Ascending aorta (tissue), 2 donors: ENCODE data around the gene KRTAP12-2. TPM values are rescaled to one million over a fixed set of nuclear protein-coding genes. Genes with fewer than 3 reads are reported as not detected.

Source experiments
- DNase-seq, 2 donors: peaks; one replicate each; pipeline ENCODE4 v3.0.0-alpha.2; 2019; ENCODE audit warnings: low spot score in 2 of 2
- H3K27ac ChIP-seq, 2 donors: fragments of 200-600 bp; sonication (generic); one replicate each; pipeline ENCODE4 v1.5.1; 2016 to 2017; ENCODE audit warnings: mild to moderate bottlenecking in 1 of 2
- H3K27me3 ChIP-seq: fragments of 200-600 bp; sonication (generic); one replicate; pipeline ENCODE4 v1.5.1; 2017
- H3K36me3 ChIP-seq, 2 donors: fragments of 200-600 bp; sonication (generic); one replicate each; pipeline ENCODE4 v1.5.1; 2016
- H3K4me1 ChIP-seq, 2 donors: fragments of 200-600 bp; sonication (generic); one replicate each; pipeline ENCODE4 v1.5.1; 2016 to 2017; ENCODE audit warnings: mild to moderate bottlenecking in 1 of 2
- H3K4me3 ChIP-seq, 2 donors: fragments of 200-600 bp; sonication (generic); one replicate each; pipeline ENCODE4 v1.5.1; 2016 to 2017; ENCODE audit warnings: mild to moderate bottlenecking in 1 of 2
- H3K9me3 ChIP-seq, 2 donors: fragments of 200-600 bp; sonication (generic); one replicate each; pipeline ENCODE4 v1.5.1; 2016
- CTCF ChIP-seq, 3 experiments: fragments of 200-600 bp in 2 of 3; fragments of 450-650 bp in 1 of 3; sonication (generic) in 2 of 3; IDR thresholded peaks; one replicate each; pipeline ENCODE4 v1.5.1; 2016 to 2019; ENCODE audit warnings: antibody characterized with exemption in 3 of 3, mild to moderate bottlenecking in 1 of 3, moderate library complexity in 1 of 3
- intact Hi-C: fragments of 100-400 bp; cut with DNase I; formaldehyde crosslinking; loops from one replicate; pipeline ENCODE4 v1.15.1; 2023
- total RNA-seq: library from RNA; depleted of rRNA; stranded (reverse); fragments of >200 nt; gene quantifications from one replicate; pipeline ENCODE4 v1.1.0, GENCODE V29; 2016

The KRTAP12-2 gene
- total RNA-seq, 1 donor from 2014 or later: not detected

DNA sequence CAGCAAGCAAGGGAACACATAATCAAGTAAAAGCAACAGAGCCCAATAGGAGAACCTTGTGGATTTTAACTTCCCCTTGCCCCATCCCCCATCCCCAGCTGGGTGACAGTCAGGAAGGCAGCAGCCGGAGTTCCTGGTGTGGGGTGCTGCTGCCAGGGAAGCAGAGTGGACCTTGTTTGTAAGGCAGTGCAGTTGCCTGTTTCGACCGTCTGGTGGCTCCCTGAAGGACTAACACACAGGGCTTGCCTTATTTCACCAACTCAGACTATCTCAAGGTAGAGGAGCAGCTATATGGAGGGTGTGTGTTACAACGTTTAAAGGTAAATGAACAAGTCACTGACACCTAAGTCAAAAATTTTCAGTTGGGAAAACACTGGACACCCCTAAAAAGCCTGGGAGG lies 48.2 kb downstream of the KRTAP12-2 start:
- intact Hi-C loops: no loop called here
- no peaks in the 10 kb centered on the region for H3K9me3 ChIP-seq
- DNase-seq: no peak
- no peaks in the 10 kb centered on the region for H3K27me3 ChIP-seq
- no peak for TF ChIP-seq CTCF (IDR thresholded peaks at IDR 0.05)
- no peaks in the 10 kb centered on the region for H3K4me1 ChIP-seq
- H3K27ac ChIP-seq: no peak overlapping the region
- no peaks in the 10 kb centered on the region for H3K36me3 ChIP-seq
- no peak overlapping the region for H3K4me3 ChIP-seq

GRCh38 chr21:44617071-44617501 lies 49.6 kb downstream of the KRTAP12-2 start:
- TF ChIP-seq CTCF (IDR thresholded peaks at IDR 0.05): no peak
- Histone ChIP-seq H3K27ac (no peak overlapping the region), H3K36me3 (no peaks in the 10 kb centered on the region), H3K4me3 (no peak overlapping the region), H3K4me1 (no peaks in the 10 kb centered on the region), H3K9me3 (no peaks in the 10 kb centered on the region), H3K27me3 (no peaks in the 10 kb centered on the region)
- intact Hi-C loops: no loop called here
- DNase-seq: no peak

DNA sequence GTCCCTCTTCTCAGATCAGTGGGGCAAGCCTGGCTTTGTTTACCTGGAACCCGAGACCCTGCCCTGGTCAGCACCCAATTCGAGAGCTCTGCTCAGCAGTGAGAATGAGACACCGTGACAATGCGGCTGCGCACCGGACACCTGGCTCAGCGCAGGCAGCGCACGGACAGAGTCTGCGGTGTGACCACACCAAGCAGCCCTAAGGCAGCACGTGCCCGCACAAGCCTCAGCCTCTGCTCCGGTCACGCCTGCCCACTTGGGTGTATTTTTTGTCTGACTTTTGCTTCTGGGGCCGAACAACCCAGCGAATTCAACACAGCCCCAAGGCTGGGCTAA lies 50.2 kb downstream of the KRTAP12-2 start:
- intact Hi-C loops: no loop called here
- H3K27me3 ChIP-seq: no peaks in the 10 kb centered on the region
- no peaks in the 10 kb centered on the region for H3K9me3 ChIP-seq
- TF ChIP-seq CTCF (IDR thresholded peaks at IDR 0.05): no peak
- no peak overlapping the region for H3K27ac ChIP-seq
- no peaks in the 10 kb centered on the region for H3K4me1 ChIP-seq
- DNase-seq: no peak
- no peaks in the 10 kb centered on the region for H3K36me3 ChIP-seq
- no peak overlapping the region for H3K4me3 ChIP-seq

Other genes with a start within 250 kb of the KRTAP12-2 start
- gene LRRC3, start 211.4 kb downstream of the KRTAP12-2 start, total RNA-seq: 2.2 TPM
- gene KRTAP10-1, start 126.7 kb downstream of the KRTAP12-2 start, total RNA-seq: not detected
- not detected for gene KRTAP10-2, start 115.4 kb downstream of the KRTAP12-2 start, total RNA-seq
- gene KRTAP10-3, start 108.1 kb downstream of the KRTAP12-2 start, total RNA-seq: not detected
- gene KRTAP10-4, start 93.2 kb downstream of the KRTAP12-2 start, total RNA-seq: not detected
- not detected for gene KRTAP10-5, start 86.3 kb downstream of the KRTAP12-2 start, total RNA-seq
- not detected for gene KRTAP10-6, start 74.4 kb downstream of the KRTAP12-2 start, total RNA-seq
- gene KRTAP10-7, start 66.3 kb downstream of the KRTAP12-2 start, total RNA-seq: not detected
- gene KRTAP10-8, start 54.8 kb downstream of the KRTAP12-2 start, total RNA-seq: not detected
- not detected for gene KRTAP10-9, start 39.8 kb downstream of the KRTAP12-2 start, total RNA-seq
- gene KRTAP10-10, start 29.6 kb downstream of the KRTAP12-2 start, total RNA-seq: not detected
- not detected for gene KRTAP10-11, start 20.5 kb downstream of the KRTAP12-2 start, total RNA-seq
- not detected for gene KRTAP12-4, start 12.3 kb downstream of the KRTAP12-2 start, total RNA-seq
- not detected for gene KRTAP12-3, start 9.0 kb downstream of the KRTAP12-2 start, total RNA-seq
- gene KRTAP12-1, start 15.2 kb upstream of the KRTAP12-2 start, total RNA-seq: not detected
- gene KRTAP10-12, start 30.2 kb upstream of the KRTAP12-2 start, total RNA-seq: not detected
- not detected for gene TSPEAR, start 44.6 kb upstream of the KRTAP12-2 start, total RNA-seq
- gene UBE2G2, start 134.9 kb upstream of the KRTAP12-2 start, total RNA-seq: 58.1 TPM
- 69.2 TPM for gene SUMO3, start 151.1 kb upstream of the KRTAP12-2 start, total RNA-seq
- gene PTTG1IP, start 206.8 kb upstream of the KRTAP12-2 start, total RNA-seq: 468 TPM